ENCODE data around the gene PTAFR. TPM values are rescaled to one million over a fixed set of nuclear protein-coding genes. Genes with fewer than 3 reads are reported as not detected.

Gene PTAFR
- total RNA-seq, 1 donor from 2014 or later = 2.3 TPM

DNA sequence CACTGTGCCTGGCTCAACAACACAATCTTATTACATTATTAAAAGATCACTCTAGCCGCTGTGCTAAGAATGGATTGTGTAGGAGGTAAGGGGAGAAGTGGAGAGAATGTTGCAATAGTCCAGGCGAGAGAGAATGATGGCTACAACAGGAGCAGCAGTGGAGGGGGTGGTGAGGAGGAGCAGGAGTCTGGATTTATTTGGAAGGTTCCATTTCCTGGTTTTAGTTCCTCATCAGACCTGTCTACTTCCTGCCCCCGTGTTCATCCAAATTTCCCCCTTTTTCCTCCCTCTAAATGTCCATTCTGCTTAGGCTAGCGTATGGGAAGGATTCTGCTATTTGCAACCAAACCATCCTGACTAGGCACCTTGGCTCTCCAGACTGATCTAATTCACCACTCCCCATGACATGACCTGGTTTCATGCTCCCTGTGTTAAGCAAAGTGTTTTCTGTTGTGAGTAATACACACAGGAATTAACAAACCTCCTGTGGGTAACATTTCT, 53.0 kb downstream of the PTAFR start:
- TF ChIP-seq, protein P1, sequence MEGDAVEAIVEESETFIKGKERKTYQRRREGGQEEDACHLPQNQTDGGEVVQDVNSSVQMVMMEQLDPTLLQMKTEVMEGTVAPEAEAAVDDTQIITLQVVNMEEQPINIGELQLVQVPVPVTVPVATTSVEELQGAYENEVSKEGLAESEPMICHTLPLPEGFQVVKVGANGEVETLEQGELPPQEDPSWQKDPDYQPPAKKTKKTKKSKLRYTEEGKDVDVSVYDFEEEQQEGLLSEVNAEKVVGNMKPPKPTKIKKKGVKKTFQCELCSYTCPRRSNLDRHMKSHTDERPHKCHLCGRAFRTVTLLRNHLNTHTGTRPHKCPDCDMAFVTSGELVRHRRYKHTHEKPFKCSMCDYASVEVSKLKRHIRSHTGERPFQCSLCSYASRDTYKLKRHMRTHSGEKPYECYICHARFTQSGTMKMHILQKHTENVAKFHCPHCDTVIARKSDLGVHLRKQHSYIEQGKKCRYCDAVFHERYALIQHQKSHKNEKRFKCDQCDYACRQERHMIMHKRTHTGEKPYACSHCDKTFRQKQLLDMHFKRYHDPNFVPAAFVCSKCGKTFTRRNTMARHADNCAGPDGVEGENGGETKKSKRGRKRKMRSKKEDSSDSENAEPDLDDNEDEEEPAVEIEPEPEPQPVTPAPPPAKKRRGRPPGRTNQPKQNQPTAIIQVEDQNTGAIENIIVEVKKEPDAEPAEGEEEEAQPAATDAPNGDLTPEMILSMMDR (IDR thresholded peaks at IDR 0.05; ENCODE audit: insufficient read depth, low read length, poor library complexity, severe bottlenecking) = no peak
- DNase-seq (ENCODE audit: low read depth) = peak; percentile 60
- H3K36me3 ChIP-seq (ENCODE audit: control insufficient read depth, insufficient read depth, low read length) = no peaks in the 10 kb centered on the region
- H3K27me3 ChIP-seq (ENCODE audit: control insufficient read depth, insufficient read depth, low read length) = no peaks in the 10 kb centered on the region
- no peak overlapping the region for H3K4me3 ChIP-seq (ENCODE audit: low read depth, low read length)

DNA sequence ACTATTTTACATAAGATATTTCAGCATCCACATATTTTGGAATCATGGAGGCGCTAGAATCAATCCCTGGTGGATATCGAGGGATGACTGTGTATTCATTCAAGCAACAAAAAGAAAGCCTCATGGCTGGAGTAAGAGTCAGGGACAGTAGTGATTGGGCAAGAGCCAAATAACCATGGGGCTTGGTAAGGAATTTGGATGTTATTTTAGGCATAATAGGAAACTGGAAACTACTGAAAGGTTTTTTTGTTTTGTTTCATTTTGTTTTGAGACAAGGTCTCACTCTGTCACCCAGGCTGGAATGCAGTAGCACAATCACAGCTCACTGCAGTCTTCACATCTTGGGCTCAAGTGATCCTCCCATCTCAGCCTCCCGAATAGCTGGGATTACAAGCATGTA, 54.3 kb downstream of the PTAFR start:
- Histone ChIP-seq H3K4me3 (ENCODE audit: low read depth, low read length) (no peak overlapping the region), H3K36me3 (ENCODE audit: control insufficient read depth, insufficient read depth, low read length) (no peaks in the 10 kb centered on the region), H3K27me3 (ENCODE audit: control insufficient read depth, insufficient read depth, low read length) (no peaks in the 10 kb centered on the region)
- TF ChIP-seq, protein P1 (IDR thresholded peaks at IDR 0.05; ENCODE audit: insufficient read depth, low read length, poor library complexity, severe bottlenecking) = no peak
- DNase-seq (ENCODE audit: low read depth) = no peak

DNA sequence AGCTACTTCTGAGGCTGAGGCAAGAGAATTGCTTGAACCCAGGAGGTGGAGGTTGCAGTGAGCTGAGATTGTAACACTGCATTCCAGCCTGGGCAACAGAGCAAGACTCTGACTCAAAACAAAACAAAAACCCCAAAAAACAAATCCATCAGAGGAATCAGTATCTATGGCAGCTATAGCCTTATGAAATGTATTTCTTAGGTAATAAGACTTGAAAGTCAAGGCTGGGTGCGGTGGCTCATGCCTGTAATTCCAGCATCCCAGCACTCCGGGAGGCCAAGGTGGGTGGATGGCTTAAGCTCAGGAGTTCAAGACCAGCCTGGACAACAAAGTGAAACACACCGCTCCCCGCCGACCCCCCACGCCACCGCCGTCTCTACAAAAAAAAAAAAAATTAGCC, 56.9 kb downstream of the PTAFR start:
- Histone ChIP-seq H3K27me3 (ENCODE audit: control insufficient read depth, insufficient read depth, low read length) (no peaks in the 10 kb centered on the region), H3K36me3 (ENCODE audit: control insufficient read depth, insufficient read depth, low read length) (no peaks in the 10 kb centered on the region), H3K4me3 (ENCODE audit: low read depth, low read length) (no peak overlapping the region)
- TF ChIP-seq, protein P1 (IDR thresholded peaks at IDR 0.05; ENCODE audit: insufficient read depth, low read length, poor library complexity, severe bottlenecking) = no peak
- DNase-seq (ENCODE audit: low read depth) = no peak

DNA sequence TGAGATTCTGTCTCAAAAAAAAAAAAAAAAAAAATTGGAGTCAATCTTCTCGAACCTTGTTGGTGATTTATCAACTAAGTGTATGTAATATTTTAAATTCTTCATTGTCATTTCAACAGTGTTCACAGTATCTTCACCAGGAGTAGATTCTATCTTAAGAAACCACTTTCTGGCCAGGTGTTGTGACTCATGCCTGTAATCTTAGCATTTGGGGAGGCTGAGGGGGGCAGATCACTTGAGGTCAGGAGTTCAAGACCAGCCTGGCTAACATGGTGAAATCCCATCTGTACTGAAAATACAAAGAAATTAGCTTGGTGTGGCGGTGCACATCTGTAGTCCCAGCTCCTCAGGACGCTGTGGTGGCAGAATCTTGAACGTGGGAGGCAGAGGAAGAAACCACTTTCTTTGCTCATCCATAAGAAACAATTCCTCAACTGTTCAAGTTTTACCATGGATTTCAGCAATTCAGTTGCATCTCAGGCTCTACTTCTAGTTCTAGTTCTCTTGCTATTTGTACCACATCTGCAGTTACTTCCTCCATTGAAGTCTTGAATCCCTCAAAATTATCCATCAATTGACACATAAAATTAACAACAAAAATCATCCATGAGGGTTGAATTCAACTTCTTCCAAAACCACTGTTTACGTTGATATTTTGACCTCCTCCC, 57.7 kb downstream of the PTAFR start:
- TF ChIP-seq, protein P1 (IDR thresholded peaks at IDR 0.05; ENCODE audit: insufficient read depth, low read length, poor library complexity, severe bottlenecking) = no peak
- no peak for DNase-seq (ENCODE audit: low read depth)
- Histone ChIP-seq H3K4me3 (ENCODE audit: low read depth, low read length) (no peak overlapping the region), H3K36me3 (ENCODE audit: control insufficient read depth, insufficient read depth, low read length) (no peaks in the 10 kb centered on the region), H3K27me3 (ENCODE audit: control insufficient read depth, insufficient read depth, low read length) (no peaks in the 10 kb centered on the region)

DNA sequence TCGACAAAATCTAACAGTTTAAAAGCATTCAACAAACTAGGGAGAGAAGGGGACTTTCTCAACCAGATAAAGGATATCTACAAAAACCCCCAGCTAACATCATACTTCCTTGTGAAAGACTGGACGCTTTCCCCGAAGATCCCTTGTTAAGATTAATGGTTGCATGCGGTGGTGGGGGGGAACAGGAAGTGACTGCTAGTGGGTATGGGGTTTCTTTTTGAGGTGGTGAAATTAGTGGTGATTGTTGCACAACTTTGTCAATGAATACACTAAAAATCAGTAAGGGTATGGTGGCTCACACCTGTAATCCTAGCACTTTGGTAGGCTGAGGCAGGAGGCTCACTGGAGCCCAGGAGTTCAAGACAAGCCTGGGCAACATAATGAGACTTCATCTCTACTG, 61.2 kb downstream of the PTAFR start:
- no peak for DNase-seq (ENCODE audit: low read depth)

More for the DNA sequence above, 61.2 kb downstream of the PTAFR start:
- H3K27me3 ChIP-seq (ENCODE audit: control insufficient read depth, insufficient read depth, low read length) = no peaks in the 10 kb centered on the region
- TF ChIP-seq, protein P1 (IDR thresholded peaks at IDR 0.05; ENCODE audit: insufficient read depth, low read length, poor library complexity, severe bottlenecking) = no peak
- H3K4me3 ChIP-seq (ENCODE audit: low read depth, low read length) = no peak overlapping the region
- no peaks in the 10 kb centered on the region for H3K36me3 ChIP-seq (ENCODE audit: control insufficient read depth, insufficient read depth, low read length)
